SK-N-SH treated with all-trans-retinoic acid at 6 μM for 48 hours (cell line): ENCODE results near the gene TNRC6B.

Experiments
- ATAC-seq: fragments of 200-7000 bp; cut with Tn5 transposase; 3 replicates; pipeline ENCODE4 v1.9.1; 2020; ENCODE audit warnings: mild to moderate bottlenecking, moderate library complexity
- ARNTL ChIP-seq: fragments of 450-650 bp; formaldehyde crosslinking; IDR thresholded peaks from 2 replicates; pipeline ENCODE4 v1.5.0; 2020; ENCODE audit warnings: low read depth, mild to moderate bottlenecking, moderate library complexity, borderline replicate concordance
- BACH2 ChIP-seq: fragments of 250-450 bp; sonication (Bioruptor Pico); IDR thresholded peaks from 2 replicates; pipeline ENCODE4 v1.9.0; 2021; ENCODE audit warnings: mild to moderate bottlenecking, borderline replicate concordance
- CSDC2 ChIP-seq: fragments of 250-450 bp; sonication (Bioruptor Pico); IDR thresholded peaks from 2 replicates; pipeline ENCODE4 v1.5.0; 2020; ENCODE audit warnings: mild to moderate bottlenecking, moderate library complexity
- GLIS3 ChIP-seq: fragments of 250-450 bp; sonication (Bioruptor Pico); IDR thresholded peaks from 2 replicates; pipeline ENCODE4 v1.5.0; 2020; ENCODE audit warnings: mild to moderate bottlenecking, moderate library complexity
- ISL1 ChIP-seq: fragments of 250-450 bp; sonication (Bioruptor Pico); IDR thresholded peaks from 2 replicates; pipeline ENCODE4 v2.1.2; 2022; ENCODE audit warnings: mild to moderate bottlenecking, moderate library complexity
- OSR1 ChIP-seq: fragments of 250-450 bp; sonication (Bioruptor Pico); IDR thresholded peaks from 2 replicates; pipeline ENCODE4 v1.8.0; 2022; ENCODE audit warnings: moderate library complexity, mild to moderate bottlenecking, inconsistent platforms
- PPARA ChIP-seq: fragments of 250-450 bp; sonication (Bioruptor Pico); IDR thresholded peaks from 2 replicates; pipeline ENCODE4 v1.5.0; 2020; ENCODE audit warnings: mild to moderate bottlenecking, borderline replicate concordance
- RARB ChIP-seq: fragments of 250-450 bp; sonication (Bioruptor Pico); IDR thresholded peaks from 2 replicates; pipeline ENCODE4 v1.8.0; 2021; ENCODE audit warnings: mild to moderate bottlenecking, moderate library complexity
- SNAI2 ChIP-seq: fragments of 250-450 bp; sonication (Bioruptor Pico); IDR thresholded peaks from 2 replicates; pipeline ENCODE4 v1.5.0; 2020; ENCODE audit warnings: mild to moderate bottlenecking, moderate library complexity
- TOX ChIP-seq: fragments of 250-450 bp; sonication (Bioruptor Pico); IDR thresholded peaks from 2 replicates; pipeline ENCODE4 v1.8.0; 2021; ENCODE audit warnings: mild to moderate bottlenecking, moderate library complexity, borderline replicate concordance
- ZFP3 ChIP-seq: fragments of 250-450 bp; sonication (Bioruptor Pico); IDR thresholded peaks from 2 replicates; pipeline ENCODE4 v1.5.0; 2020; ENCODE audit warnings: mild to moderate bottlenecking, moderate library complexity
- ZFP30 ChIP-seq: fragments of 450-650 bp; formaldehyde crosslinking; IDR thresholded peaks from 2 replicates; pipeline ENCODE4 v1.5.0; 2022; ENCODE audit warnings: mild to moderate bottlenecking, moderate library complexity
- ZNF565 ChIP-seq: fragments of 450-650 bp; formaldehyde crosslinking; conservative IDR thresholded peaks from 2 replicates; pipeline ENCODE4 v1.5.0; 2020; ENCODE audit warnings: low read depth, mild to moderate bottlenecking, moderate library complexity
- ZNF70 ChIP-seq: fragments of 450-650 bp; formaldehyde crosslinking; IDR thresholded peaks from 2 replicates; pipeline ENCODE4 v1.5.0; 2020; ENCODE audit warnings: mild to moderate bottlenecking, moderate library complexity
- ZNF8 ChIP-seq: fragments of 450-650 bp; formaldehyde crosslinking; IDR thresholded peaks from 2 replicates; pipeline ENCODE4 v1.5.0; 2020; ENCODE audit warnings: mild to moderate bottlenecking, moderate library complexity
- TF ChIP-seq, protein P1 (sequence below): fragments of 250-450 bp; sonication (Bioruptor Pico); IDR thresholded peaks from 2 replicates; pipeline ENCODE4 v1.5.1; 2020; ENCODE audit warnings: low read depth, mild to moderate bottlenecking, moderate library complexity
- TF ChIP-seq, protein P2 (sequence below): fragments of 250-450 bp; sonication (Bioruptor Pico); IDR thresholded peaks from 2 replicates; pipeline ENCODE4 v1.8.0; 2020; ENCODE audit warnings: mild to moderate bottlenecking, moderate library complexity, borderline replicate concordance
- TF ChIP-seq, protein P3 (sequence below): fragments of 250-450 bp; sonication (Bioruptor Pico); IDR thresholded peaks from 2 replicates; pipeline ENCODE4 v1.5.1; 2021; ENCODE audit warnings: mild to moderate bottlenecking, moderate library complexity
- TF ChIP-seq, protein P4 (sequence below): fragments of 250-450 bp; sonication (Bioruptor Pico); IDR thresholded peaks from 2 replicates; pipeline ENCODE4 v1.8.0; 2021; ENCODE audit warnings: low read depth, mild to moderate bottlenecking, moderate library complexity, borderline replicate concordance

TNRC6B gene, protein sequence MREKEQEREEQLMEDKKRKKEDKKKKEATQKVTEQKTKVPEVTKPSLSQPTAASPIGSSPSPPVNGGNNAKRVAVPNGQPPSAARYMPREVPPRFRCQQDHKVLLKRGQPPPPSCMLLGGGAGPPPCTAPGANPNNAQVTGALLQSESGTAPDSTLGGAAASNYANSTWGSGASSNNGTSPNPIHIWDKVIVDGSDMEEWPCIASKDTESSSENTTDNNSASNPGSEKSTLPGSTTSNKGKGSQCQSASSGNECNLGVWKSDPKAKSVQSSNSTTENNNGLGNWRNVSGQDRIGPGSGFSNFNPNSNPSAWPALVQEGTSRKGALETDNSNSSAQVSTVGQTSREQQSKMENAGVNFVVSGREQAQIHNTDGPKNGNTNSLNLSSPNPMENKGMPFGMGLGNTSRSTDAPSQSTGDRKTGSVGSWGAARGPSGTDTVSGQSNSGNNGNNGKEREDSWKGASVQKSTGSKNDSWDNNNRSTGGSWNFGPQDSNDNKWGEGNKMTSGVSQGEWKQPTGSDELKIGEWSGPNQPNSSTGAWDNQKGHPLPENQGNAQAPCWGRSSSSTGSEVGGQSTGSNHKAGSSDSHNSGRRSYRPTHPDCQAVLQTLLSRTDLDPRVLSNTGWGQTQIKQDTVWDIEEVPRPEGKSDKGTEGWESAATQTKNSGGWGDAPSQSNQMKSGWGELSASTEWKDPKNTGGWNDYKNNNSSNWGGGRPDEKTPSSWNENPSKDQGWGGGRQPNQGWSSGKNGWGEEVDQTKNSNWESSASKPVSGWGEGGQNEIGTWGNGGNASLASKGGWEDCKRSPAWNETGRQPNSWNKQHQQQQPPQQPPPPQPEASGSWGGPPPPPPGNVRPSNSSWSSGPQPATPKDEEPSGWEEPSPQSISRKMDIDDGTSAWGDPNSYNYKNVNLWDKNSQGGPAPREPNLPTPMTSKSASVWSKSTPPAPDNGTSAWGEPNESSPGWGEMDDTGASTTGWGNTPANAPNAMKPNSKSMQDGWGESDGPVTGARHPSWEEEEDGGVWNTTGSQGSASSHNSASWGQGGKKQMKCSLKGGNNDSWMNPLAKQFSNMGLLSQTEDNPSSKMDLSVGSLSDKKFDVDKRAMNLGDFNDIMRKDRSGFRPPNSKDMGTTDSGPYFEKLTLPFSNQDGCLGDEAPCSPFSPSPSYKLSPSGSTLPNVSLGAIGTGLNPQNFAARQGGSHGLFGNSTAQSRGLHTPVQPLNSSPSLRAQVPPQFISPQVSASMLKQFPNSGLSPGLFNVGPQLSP (N-terminal part only)

DNA sequence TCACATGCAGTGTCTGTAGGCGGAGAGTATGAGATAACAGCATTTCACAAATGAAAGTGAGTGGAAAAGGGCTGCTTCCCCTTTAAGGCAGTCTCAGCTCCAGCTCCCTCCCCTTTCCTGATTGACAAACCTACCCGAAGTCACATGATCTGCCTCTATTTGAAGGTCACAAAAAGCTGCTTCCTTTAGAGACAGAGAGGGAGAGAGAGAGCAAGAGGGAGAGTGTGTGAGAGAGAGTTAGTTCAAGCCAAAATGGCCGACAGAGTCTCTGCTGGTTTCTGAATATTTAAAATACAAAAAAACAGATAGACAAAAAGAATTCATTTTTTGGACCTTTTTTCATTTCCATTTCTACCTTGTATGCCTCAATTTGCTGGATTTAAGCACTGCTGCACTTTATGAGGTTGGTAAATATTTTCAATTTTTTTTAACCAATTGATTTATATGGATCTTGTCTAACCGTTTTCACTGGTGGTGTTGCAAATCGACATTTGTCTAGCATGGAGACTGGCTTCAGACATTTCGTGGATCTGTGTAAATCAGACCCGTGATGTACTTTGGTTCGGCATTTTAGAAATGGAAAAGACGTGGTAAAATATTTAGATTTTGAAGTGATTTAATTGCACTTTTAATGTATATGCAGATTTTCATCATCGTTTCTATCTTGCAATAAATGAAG lies at the start of gene TNRC6B:
TNRC6B (plus strand) TSS at position 188 of the 679 bp plus-strand sequence; CDS start at position 399, 211 bp downstream.
- TF ChIP-seq RARB (no peak), ZFP30 (CRISPR knock-in tag) (peak; percentile 80)
- peak; percentile 91 for ATAC-seq

DNA sequence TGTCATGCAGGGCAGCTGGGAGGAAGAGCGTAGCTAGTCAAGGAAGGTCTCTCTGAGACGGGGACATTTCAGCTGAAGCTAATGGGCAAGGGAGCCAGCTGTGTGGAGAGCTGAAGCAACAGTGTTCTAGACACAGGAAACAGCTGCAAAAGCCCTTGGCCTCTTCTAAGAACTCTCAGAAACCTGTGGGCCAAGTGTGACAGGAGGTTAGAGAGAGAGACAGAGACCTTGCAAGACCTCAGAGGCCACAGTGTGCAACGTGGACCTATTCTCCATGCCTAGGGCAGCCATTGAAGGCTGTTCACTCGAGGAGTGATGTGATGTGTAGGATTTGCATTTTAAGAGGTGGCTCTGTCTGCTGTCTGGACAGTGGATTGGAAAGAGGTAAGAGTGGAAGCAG lies 48.7 kb upstream of the TNRC6B start:
- no peak for TF ChIP-seq ZFP3 (CRISPR knock-in tag)
- no peak for TF ChIP-seq BACH2 (CRISPR knock-in tag)
- TF ChIP-seq, protein P1, sequence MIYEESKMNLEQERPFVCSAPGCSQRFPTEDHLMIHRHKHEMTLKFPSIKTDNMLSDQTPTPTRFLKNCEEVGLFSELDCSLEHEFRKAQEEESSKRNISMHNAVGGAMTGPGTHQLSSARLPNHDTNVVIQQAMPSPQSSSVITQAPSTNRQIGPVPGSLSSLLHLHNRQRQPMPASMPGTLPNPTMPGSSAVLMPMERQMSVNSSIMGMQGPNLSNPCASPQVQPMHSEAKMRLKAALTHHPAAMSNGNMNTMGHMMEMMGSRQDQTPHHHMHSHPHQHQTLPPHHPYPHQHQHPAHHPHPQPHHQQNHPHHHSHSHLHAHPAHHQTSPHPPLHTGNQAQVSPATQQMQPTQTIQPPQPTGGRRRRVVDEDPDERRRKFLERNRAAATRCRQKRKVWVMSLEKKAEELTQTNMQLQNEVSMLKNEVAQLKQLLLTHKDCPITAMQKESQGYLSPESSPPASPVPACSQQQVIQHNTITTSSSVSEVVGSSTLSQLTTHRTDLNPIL, result no peak
- TF ChIP-seq GLIS3 (CRISPR knock-in tag), result no peak
- no peak for TF ChIP-seq PPARA (CRISPR knock-in tag)
- no peak for TF ChIP-seq RARB
- no peak for TF ChIP-seq ZNF565
- TF ChIP-seq, all 23 proteins: peak for 0
- no peak for ATAC-seq

DNA sequence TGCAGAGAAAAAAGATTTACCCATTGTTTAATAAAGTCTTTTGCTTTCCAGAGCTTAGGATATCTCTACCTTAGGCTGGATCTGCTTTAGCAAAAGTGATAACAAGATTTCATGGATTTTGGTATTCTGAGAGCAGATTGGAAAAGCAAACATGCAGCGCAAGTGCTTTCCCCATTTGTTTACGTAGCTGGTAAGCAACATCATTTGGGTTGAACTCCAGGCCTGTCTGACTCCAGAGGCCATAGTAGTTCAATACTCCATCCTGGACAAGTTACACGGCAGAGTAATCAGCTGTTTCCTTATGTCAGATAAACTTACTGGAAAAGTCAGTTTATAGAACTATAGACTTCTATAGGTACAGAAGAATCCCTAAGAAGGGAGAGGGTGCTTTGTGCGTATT lies 40.6 kb upstream of the TNRC6B start:
- no peak for TF ChIP-seq ZNF70 (CRISPR knock-in tag)
- no peak for TF ChIP-seq GLIS3 (CRISPR knock-in tag)
- no peak for TF ChIP-seq PPARA (CRISPR knock-in tag)
- TF ChIP-seq ZNF565, result no peak
- TF ChIP-seq SNAI2 (CRISPR knock-in tag), result no peak
- TF ChIP-seq ZNF8 (CRISPR knock-in tag), result no peak
- TF ChIP-seq, protein P2, sequence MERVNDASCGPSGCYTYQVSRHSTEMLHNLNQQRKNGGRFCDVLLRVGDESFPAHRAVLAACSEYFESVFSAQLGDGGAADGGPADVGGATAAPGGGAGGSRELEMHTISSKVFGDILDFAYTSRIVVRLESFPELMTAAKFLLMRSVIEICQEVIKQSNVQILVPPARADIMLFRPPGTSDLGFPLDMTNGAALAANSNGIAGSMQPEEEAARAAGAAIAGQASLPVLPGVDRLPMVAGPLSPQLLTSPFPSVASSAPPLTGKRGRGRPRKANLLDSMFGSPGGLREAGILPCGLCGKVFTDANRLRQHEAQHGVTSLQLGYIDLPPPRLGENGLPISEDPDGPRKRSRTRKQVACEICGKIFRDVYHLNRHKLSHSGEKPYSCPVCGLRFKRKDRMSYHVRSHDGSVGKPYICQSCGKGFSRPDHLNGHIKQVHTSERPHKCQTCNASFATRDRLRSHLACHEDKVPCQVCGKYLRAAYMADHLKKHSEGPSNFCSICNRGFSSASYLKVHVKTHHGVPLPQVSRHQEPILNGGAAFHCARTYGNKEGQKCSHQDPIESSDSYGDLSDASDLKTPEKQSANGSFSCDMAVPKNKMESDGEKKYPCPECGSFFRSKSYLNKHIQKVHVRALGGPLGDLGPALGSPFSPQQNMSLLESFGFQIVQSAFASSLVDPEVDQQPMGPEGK (CRISPR knock-in tag), result no peak
- no peak for TF ChIP-seq ISL1
- TF ChIP-seq OSR1 (CRISPR knock-in tag), result no peak
- TF ChIP-seq, protein P3, sequence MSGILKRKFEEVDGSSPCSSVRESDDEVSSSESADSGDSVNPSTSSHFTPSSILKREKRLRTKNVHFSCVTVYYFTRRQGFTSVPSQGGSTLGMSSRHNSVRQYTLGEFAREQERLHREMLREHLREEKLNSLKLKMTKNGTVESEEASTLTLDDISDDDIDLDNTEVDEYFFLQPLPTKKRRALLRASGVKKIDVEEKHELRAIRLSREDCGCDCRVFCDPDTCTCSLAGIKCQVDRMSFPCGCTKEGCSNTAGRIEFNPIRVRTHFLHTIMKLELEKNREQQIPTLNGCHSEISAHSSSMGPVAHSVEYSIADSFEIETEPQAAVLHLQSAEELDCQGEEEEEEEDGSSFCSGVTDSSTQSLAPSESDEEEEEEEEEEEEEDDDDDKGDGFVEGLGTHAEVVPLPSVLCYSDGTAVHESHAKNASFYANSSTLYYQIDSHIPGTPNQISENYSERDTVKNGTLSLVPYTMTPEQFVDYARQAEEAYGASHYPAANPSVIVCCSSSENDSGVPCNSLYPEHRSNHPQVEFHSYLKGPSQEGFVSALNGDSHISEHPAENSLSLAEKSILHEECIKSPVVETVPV, result no peak
- TF ChIP-seq CSDC2 (CRISPR knock-in tag), result no peak
- TF ChIP-seq ARNTL (CRISPR knock-in tag), result no peak
- no peak for TF ChIP-seq TOX (CRISPR knock-in tag)
- no peak for TF ChIP-seq RARB
- TF ChIP-seq, protein P1, result no peak
- TF ChIP-seq, protein P4, sequence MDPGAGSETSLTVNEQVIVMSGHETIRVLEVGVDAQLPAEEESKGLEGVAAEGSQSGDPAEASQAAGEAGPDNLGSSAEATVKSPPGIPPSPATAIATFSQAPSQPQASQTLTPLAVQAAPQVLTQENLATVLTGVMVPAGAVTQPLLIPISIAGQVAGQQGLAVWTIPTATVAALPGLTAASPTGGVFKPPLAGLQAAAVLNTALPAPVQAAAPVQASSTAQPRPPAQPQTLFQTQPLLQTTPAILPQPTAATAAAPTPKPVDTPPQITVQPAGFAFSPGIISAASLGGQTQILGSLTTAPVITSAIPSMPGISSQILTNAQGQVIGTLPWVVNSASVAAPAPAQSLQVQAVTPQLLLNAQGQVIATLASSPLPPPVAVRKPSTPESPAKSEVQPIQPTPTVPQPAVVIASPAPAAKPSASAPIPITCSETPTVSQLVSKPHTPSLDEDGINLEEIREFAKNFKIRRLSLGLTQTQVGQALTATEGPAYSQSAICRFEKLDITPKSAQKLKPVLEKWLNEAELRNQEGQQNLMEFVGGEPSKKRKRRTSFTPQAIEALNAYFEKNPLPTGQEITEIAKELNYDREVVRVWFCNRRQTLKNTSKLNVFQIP (CRISPR knock-in tag), result no peak

More for the DNA sequence above, 40.6 kb upstream of the TNRC6B start:
- ATAC-seq, result no peak
